Colonic mucosa (tissue), 4 donors: Measurements from ENCODE around the gene EPB41L1. TPM values are rescaled to one million over a fixed set of nuclear protein-coding genes. Genes with fewer than 3 reads are reported as not detected.
A peak's percentile ranks its signal among the peaks of the same experiment; 100 is the strongest.

Experiments
- DNase-seq: peaks from one replicate; pipeline ENCODE4 v3.0.0-alpha.2; 2020
- H3K27ac ChIP-seq: fragments of 200-600 bp; one replicate; pipeline ENCODE4 v1.8.0; 2021
- H3K27me3 ChIP-seq: fragments of 200-600 bp; one replicate; pipeline ENCODE4 v1.8.0; 2021
- H3K36me3 ChIP-seq: fragments of 200-600 bp; one replicate; pipeline ENCODE4 v1.8.0; 2021
- H3K4me1 ChIP-seq: fragments of 200-600 bp; one replicate; pipeline ENCODE4 v1.8.0; 2021; ENCODE audit warnings: mild to moderate bottlenecking
- H3K4me3 ChIP-seq: fragments of 200-600 bp; one replicate; pipeline ENCODE4 v1.8.0; 2021
- H3K9ac ChIP-seq, 2 donors: one replicate each; pipeline ENCODE4 v1.7.0; 2013; ENCODE audit warnings: control low read depth in 2 of 2, low read depth in 2 of 2, low read length in 2 of 2
- H3K9me3 ChIP-seq: fragments of 200-600 bp; one replicate; pipeline ENCODE4 v1.8.0; 2021
- intact Hi-C: fragments of 100-400 bp; cut with DNase I; formaldehyde crosslinking; loops from one replicate; pipeline ENCODE4 v1.14.1; 2022
- total RNA-seq, 2 donors: library from RNA; stranded (reverse); fragmentation: NEBNext Ultra II Directional in 1 of 2; extraction: Animal tissue kit (Norgen Biotek cat#: 25700) in 1 of 2; gene quantifications; one replicate each; pipeline ENCODE4 v1.2.1, GENCODE V29; 2021
- TF ChIP-seq, protein P1 (sequence below): fragments of 200-600 bp; IDR thresholded peaks from one replicate; pipeline ENCODE4 v1.8.0; 2022; ENCODE audit warnings: antibody characterized with exemption, mild to moderate bottlenecking
- donor health status: healthy.
- donor health status: DM: no; HTN: no; CAD: no.
- donor health status: DM: no; HTN: no; CAD: no.

EPB41L1 gene
- total RNA-seq, 2 donors from 2014 or later: 40.3 to 59.2 TPM

GRCh38 chr20:36109251-36109947 is 45.1 kb upstream of the EPB41L1 start:
- Histone ChIP-seq H3K4me3 (no peak overlapping the region), H3K27ac (no peak overlapping the region), H3K9ac (no peak overlapping the region), H3K36me3 (no peaks in the 10 kb centered on the region), H3K27me3 (no peaks in the 10 kb centered on the region), H3K9me3 (no peaks in the 10 kb centered on the region), H3K4me1 (peaks cover 15% of the 10 kb centered on the region)
- TF ChIP-seq, protein P1, sequence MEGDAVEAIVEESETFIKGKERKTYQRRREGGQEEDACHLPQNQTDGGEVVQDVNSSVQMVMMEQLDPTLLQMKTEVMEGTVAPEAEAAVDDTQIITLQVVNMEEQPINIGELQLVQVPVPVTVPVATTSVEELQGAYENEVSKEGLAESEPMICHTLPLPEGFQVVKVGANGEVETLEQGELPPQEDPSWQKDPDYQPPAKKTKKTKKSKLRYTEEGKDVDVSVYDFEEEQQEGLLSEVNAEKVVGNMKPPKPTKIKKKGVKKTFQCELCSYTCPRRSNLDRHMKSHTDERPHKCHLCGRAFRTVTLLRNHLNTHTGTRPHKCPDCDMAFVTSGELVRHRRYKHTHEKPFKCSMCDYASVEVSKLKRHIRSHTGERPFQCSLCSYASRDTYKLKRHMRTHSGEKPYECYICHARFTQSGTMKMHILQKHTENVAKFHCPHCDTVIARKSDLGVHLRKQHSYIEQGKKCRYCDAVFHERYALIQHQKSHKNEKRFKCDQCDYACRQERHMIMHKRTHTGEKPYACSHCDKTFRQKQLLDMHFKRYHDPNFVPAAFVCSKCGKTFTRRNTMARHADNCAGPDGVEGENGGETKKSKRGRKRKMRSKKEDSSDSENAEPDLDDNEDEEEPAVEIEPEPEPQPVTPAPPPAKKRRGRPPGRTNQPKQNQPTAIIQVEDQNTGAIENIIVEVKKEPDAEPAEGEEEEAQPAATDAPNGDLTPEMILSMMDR: no peak
- no peak for DNase-seq
- intact Hi-C loops: no loop called here

DNA sequence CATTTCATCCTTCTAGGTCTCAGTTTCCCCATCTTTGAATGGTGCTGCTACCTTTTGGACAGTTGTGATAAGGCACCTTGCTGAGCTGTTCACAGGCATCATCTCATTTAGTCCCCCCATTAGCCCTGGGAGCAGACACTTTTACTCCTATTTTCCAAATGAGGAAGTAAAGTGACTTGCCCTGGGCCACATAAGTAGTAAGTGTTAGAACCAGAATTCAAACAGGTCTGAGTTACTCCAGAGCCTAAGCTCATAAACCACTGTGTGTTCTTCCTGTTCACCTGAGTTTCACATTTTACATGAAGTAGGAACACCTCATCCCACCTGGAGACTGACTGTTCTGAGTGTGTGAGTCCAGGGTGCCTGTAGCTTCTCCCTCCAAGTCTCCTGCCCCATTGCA is 43.5 kb upstream of the EPB41L1 start:
- DNase-seq: no peak
- peaks cover 9% of the 10 kb centered on the region for H3K4me1 ChIP-seq
- intact Hi-C loops: no loop called here
- no peaks in the 10 kb centered on the region for H3K9me3 ChIP-seq
- peak overlapping the region in 1 of 2 donors; percentile 30 for H3K9ac ChIP-seq
- no peak overlapping the region for H3K4me3 ChIP-seq
- peak overlapping the region; percentile 26 for H3K27ac ChIP-seq
- TF ChIP-seq, protein P1: no peak
- H3K36me3 ChIP-seq: no peaks in the 10 kb centered on the region
- no peaks in the 10 kb centered on the region for H3K27me3 ChIP-seq

GRCh38 chr20:36112112-36112511 is 42.4 kb upstream of the EPB41L1 start:
- Histone ChIP-seq H3K4me3 (no peak overlapping the region), H3K27ac (peak overlapping the region; percentile 26), H3K9me3 (no peaks in the 10 kb centered on the region), H3K27me3 (no peaks in the 10 kb centered on the region), H3K36me3 (no peaks in the 10 kb centered on the region), H3K9ac (peak overlapping the region in 1 of 2 donors; percentile 64), H3K4me1 (peaks cover 9% of the 10 kb centered on the region)
- TF ChIP-seq, protein P1: no peak
- intact Hi-C loops: no loop called here
- no peak for DNase-seq

DNA sequence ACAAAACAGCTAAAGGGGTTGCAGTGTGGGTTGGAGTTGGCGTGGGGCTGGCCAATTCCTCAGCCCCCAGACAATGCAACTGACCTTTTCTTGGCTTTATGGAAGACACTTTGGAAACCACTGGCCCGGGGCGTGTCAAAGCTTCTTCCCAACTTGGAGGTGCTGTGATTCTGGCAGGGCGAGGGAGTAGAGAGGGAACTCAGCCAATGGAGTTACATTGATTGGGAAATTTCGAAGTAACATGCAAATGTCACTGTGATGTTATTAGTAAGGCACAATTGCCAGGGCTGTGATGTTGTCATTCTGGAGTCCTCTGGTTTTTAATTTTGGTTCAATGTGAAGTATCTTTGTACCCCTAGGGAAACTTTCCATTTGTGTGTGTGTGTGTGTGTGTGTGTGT is 41.5 kb upstream of the EPB41L1 start:
- H3K27ac ChIP-seq: no peak overlapping the region
- no peak overlapping the region for H3K9ac ChIP-seq
- intact Hi-C loops: no loop called here
- no peak overlapping the region for H3K4me3 ChIP-seq
- H3K36me3 ChIP-seq: no peaks in the 10 kb centered on the region
- peaks cover 15% of the 10 kb centered on the region for H3K4me1 ChIP-seq
- no peaks in the 10 kb centered on the region for H3K27me3 ChIP-seq
- no peaks in the 10 kb centered on the region for H3K9me3 ChIP-seq
- no peak for DNase-seq
- TF ChIP-seq, protein P1: no peak

DNA sequence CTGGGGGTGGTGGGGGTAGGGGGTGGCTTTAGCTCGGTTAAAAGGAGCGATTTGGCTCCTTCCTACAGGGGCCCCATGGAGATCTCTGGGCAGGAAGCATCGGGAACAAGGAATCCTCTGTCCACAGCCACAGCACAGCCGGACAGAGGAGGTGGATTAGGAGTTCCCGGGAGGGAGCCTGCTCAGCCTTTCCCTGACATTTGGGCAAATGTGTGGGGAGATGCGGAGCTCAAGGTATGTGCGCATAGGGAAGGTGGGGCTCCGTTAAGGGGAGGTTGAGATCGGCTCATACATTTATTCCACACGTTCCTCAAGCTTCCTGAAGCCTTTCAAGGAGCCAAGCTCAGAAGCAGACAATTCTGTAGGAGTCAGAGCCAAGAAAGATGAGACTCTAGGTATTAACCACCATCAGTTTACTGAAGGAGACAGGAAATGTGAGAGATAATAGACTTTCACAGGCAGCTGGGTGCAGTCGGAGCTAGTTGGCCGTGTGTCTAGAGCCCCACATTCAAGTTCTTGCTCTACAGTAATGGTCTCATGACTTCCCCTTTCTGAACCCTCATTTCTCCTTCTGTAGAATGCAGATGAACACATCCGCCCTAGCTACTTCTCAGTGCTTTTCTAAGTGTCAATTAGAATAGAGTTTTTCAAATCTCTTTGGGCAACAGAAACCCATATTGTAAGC is 40.8 kb upstream of the EPB41L1 start:
- no peak overlapping the region for H3K9ac ChIP-seq
- TF ChIP-seq, protein P1: no peak
- no peaks in the 10 kb centered on the region for H3K36me3 ChIP-seq
- H3K4me3 ChIP-seq: no peak overlapping the region
- intact Hi-C loops: no loop called here
- no peak for DNase-seq
- peaks cover 18% of the 10 kb centered on the region for H3K4me1 ChIP-seq
- no peaks in the 10 kb centered on the region for H3K27me3 ChIP-seq
- H3K27ac ChIP-seq: no peak overlapping the region
- no peaks in the 10 kb centered on the region for H3K9me3 ChIP-seq
